Testis (tissue), 2 donors: ENCODE measurements around the gene THRSP.

Experiments
- CTCF ChIP-seq, 3 experiments: fragments of 450-650 bp in 2 of 3; fragments of 200-600 bp in 1 of 3; sonication (generic) in 1 of 3; IDR thresholded peaks; one replicate each; pipeline ENCODE4 v1.5.1; 2016 to 2019; ENCODE audit warnings: antibody characterized with exemption in 3 of 3, mild to moderate bottlenecking in 2 of 3, moderate library complexity in 1 of 3
- POLR2A ChIP-seq: fragments of 450-650 bp; IDR thresholded peaks from one replicate; pipeline ENCODE4 v1.6.1; 2017; ENCODE audit warnings: antibody characterized with exemption, mild to moderate bottlenecking, moderate library complexity

GRCh38 chr11:78039391-78039918, 24.2 kb upstream of the THRSP start:
- TF ChIP-seq POLR2A: no peak
- no peak for TF ChIP-seq CTCF (IDR thresholded peaks at IDR 0.05)
